Cardiac fibroblast (primary cell): ENCODE results near the gene HIPK2.

Source experiments
- DNase-seq, 2 donors: peaks; one replicate each; pipeline versions ENCODE4 v3.0.0 to v3.0.0-alpha.2; 2010; ENCODE audit warnings: low read depth in 2 of 2
- H3K4me3 ChIP-seq, 2 donors: replicated peaks in 1 of 2; 1 replicate in 1 of 2; 2 replicates in 1 of 2; pipeline ENCODE4 v1.5.1; 2011; ENCODE audit warnings: low read depth in 2 of 2, low read length in 2 of 2, mild to moderate bottlenecking in 2 of 2, moderate library complexity in 1 of 2
- TF ChIP-seq, protein P1 (sequence below): IDR thresholded peaks from one replicate; pipeline ENCODE4 v1.5.1; 2011; ENCODE audit warnings: low read depth, mild to moderate bottlenecking, low read length, inconsistent platforms

HIPK2 gene

DNA sequence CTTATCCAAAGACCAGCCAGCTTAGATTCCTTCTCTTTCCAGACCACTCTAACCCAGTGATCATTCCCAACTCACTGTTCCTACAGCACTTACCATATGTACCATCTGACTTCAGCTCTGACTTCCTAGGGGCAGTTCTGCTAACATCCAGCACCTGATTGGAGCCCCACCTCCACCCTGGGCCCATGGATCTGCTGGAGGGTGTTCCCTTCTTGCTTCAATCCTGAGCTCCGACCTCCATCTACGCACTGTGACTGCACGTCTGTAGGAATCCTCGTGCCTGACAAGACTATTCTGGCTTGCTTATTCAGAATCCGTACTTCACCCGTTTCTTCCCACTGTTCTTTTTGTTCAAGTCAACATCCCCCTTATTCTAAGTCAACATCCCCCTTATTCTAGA is 57.6 kb downstream of the HIPK2 start:
- TF ChIP-seq, protein P1, sequence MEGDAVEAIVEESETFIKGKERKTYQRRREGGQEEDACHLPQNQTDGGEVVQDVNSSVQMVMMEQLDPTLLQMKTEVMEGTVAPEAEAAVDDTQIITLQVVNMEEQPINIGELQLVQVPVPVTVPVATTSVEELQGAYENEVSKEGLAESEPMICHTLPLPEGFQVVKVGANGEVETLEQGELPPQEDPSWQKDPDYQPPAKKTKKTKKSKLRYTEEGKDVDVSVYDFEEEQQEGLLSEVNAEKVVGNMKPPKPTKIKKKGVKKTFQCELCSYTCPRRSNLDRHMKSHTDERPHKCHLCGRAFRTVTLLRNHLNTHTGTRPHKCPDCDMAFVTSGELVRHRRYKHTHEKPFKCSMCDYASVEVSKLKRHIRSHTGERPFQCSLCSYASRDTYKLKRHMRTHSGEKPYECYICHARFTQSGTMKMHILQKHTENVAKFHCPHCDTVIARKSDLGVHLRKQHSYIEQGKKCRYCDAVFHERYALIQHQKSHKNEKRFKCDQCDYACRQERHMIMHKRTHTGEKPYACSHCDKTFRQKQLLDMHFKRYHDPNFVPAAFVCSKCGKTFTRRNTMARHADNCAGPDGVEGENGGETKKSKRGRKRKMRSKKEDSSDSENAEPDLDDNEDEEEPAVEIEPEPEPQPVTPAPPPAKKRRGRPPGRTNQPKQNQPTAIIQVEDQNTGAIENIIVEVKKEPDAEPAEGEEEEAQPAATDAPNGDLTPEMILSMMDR, result no peak
- no peak overlapping the region for H3K4me3 ChIP-seq
- no peak for DNase-seq

DNA sequence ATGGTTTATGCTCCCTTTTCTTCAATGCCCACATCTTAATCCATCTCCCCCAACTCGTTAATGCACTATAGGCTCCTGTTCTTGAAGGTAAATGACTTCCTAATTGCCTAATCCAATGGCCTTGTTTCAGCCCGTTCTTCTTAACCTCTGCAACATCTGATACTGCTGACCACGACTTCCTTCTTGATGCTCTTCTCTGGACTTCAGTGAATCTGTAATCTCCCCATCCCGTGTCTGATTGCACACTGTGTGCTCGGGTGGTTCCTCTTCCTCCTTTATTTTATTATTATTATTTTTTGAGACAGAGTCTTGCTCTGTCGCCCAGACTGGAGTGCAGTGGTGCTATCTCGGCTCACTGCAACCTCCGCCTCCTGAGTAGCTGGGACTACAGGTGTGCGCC is 58.9 kb downstream of the HIPK2 start:
- TF ChIP-seq, protein P1, result no peak
- H3K4me3 ChIP-seq, result no peak overlapping the region
- no peak for DNase-seq

DNA sequence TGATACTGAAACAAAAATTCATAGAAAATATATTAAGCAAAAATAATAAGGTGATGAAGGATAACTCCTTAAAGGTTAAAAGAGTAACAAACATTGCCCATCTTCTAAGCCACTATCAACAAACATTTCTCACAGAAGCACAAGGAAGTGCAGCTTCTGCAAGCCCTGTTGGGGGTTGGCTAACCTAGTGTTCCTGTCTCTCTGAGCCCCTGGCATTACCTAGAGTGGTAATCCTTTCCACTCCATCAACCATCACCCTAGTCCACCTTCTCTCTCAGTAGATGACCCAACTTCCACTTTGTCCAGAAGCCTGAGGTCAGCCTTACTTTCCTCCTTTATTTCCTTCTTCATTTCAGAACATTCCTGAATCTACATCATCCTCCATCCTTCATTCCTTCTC is 59.7 kb downstream of the HIPK2 start:
- no peak for DNase-seq

DNA sequence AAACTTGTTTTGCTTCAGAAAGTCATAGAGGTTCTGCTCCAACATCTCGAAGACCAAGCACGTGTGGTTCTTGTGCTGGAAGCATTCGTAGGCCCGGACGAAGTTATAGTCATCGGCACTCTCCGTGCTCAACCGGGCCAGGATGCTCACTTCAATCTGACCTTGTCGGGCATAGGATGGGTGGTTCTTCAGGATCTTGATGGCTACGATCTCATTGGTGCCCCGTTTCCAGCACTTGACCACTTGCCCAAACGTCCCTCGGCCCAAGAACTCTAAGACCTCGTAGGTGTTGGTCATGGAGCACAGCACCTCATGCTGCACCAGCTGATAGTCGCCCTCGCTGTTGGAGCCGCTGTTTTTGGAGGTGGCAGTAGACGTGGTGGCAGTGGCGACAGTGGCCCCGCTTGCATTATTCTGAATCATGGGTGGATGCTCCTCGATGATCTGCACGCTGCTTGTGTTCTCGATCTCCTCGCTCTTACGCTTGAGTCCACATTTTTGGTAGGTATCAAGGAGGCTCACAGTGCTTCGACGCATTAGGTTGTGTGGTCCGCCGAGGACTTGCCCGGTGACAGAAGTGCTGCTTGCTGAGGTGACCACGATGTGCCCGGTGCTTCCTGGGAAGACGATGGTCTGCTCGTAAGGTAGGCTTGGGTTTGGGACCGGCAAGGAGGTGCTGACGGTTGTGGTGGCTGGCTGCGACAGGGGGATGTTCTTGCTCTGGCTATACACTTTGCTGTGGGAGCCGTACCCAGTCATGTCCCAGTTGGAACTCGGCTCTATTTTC is 61.4 kb downstream of the HIPK2 start:
- TF ChIP-seq, protein P1, result no peak
- DNase-seq, result no peak
- no peak overlapping the region for H3K4me3 ChIP-seq

More for the DNA sequence above, 59.7 kb downstream of the HIPK2 start:
- H3K4me3 ChIP-seq, result no peak overlapping the region
- TF ChIP-seq, protein P1, result no peak

DNA sequence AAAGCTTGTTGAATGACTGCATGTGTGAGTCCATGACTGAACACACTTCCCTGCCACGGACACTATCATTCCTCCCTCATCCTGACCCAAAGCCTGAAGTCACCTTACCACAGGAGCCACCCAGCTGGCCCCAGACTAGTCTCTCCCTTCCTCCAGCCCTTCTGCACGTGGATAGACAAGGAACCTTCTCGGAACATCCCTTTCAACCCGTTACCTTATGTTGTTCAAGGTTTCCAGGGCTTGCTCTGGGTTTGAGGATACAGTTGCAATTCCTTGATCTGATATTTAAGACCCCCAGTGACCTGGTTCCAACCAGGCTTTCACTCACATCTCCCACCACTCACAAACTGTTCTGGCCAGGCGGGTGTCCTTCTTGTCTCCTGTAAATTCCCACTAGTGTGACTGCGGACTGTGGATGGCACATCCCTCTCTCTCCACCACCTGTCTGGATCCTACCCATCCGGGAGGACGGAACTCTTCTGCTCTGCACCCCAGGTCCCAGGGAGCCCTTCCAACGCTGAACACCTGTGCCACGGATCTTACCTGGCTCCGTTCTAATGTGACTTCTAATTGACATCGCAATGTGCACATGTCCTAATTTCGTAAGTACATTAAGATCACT is 62.5 kb downstream of the HIPK2 start:
- DNase-seq, result no peak
- no peak overlapping the region for H3K4me3 ChIP-seq
- TF ChIP-seq, protein P1, result no peak

DNA sequence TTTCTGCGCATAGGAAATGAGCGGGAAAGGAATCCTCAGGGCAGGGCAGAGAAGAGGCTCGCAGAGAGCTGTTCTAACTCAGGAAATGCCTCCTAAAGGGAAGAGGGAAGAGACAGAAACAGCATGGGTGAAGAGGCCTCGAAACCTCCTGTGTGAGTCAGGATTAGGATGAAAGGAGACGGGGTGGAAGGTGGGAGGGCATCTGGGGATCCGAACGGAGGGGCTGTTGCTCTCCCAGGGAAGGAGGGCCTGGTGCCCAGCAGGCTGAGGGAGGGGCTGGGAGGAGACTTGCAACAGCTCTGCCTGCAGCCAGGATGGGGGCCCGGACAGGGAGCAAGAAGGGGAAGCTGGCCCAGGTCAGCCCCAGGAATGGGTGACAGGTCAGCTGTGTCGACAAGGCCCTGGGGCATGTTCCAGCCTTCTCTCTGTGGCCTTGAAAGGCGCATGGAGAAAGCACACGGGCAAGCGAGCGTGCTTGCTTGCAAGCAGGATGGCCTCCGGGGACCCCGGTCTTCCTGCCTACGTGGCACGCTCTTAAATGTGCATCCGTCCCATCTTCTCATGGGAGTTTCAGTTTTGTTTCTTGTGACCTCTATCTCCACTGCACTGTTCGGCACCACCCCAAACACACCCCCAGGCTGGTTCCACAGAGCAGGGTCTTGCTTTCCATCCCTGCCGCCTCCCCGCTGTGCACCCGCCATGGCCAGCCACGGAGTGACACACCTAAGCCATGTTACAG is 63.5 kb downstream of the HIPK2 start:
- TF ChIP-seq, protein P1, result no peak
- H3K4me3 ChIP-seq, result no peak overlapping the region
- DNase-seq, result no peak
